Body of pancreas (tissue), 4 donors: ENCODE data around the gene CAPSL. TPM values are rescaled to one million over a fixed set of nuclear protein-coding genes. Genes with fewer than 3 reads are reported as not detected.

Experiments used
- ATAC-seq: fragments of 150-250 bp; one replicate; pipeline ENCODE4 v1.9.1; 2016
- DNase-seq, 4 donors: peaks; one replicate each; pipeline ENCODE4 v3.0.0-alpha.2; 2019
- H3K27ac ChIP-seq, 4 donors: fragments of 200-600 bp; sonication (generic); 1 replicate in 3 of 4; 2 replicates in 1 of 4; pipeline versions ENCODE4 v1.5.1 to v1.6.1; 2016 to 2019; ENCODE audit warnings: mild to moderate bottlenecking in 1 of 4, mixed read lengths in 1 of 4, moderate library complexity in 1 of 4
- H3K27me3 ChIP-seq, 2 donors: fragments of 200-600 bp; sonication (generic); one replicate each; pipeline ENCODE4 v1.6.0; 2016; ENCODE audit warnings: mild to moderate bottlenecking in 1 of 2
- H3K36me3 ChIP-seq, 2 donors: fragments of 200-600 bp; sonication (generic); replicated peaks in 1 of 2; 2 replicates each; pipeline ENCODE4 v1.5.1; 2016; ENCODE audit warnings: low read depth in 2 of 2; ENCODE audit not compliant: insufficient read depth in 1 of 2
- H3K4me1 ChIP-seq: fragments of 200-600 bp; sonication (generic); one replicate; pipeline ENCODE4 v1.6.0; 2016
- H3K4me3 ChIP-seq, 2 donors: fragments of 200-600 bp; sonication (generic); 1 replicate in 1 of 2; 2 replicates in 1 of 2; pipeline ENCODE4 v1.5.1; 2016 to 2019
- H3K9me3 ChIP-seq, 3 donors: fragments of 200-600 bp; sonication (generic); 1 replicate in 2 of 3; 2 replicates in 1 of 3; pipeline ENCODE4 v1.5.1; 2016
- CTCF ChIP-seq, 7 experiments: fragments of 450-650 bp in 4 of 7; fragments of 200-600 bp in 3 of 7; sonication (generic) in 3 of 7; IDR thresholded peaks; one replicate each; pipeline ENCODE4 v1.5.1; 2016 to 2019; ENCODE audit warnings: antibody characterized with exemption in 7 of 7
- POLR2A ChIP-seq, 3 donors: fragments of 450-650 bp; IDR thresholded peaks; one replicate each; pipeline ENCODE4 v1.6.1; 2016; ENCODE audit warnings: antibody characterized with exemption in 3 of 3, mild to moderate bottlenecking in 2 of 3
- WGBS, 2 donors: methylation state at CpG; one replicate each; pipeline ENCODE4 v1.1.5; 2017; 5-methylcytosine and 5-hydroxymethylcytosine counted together
- intact Hi-C: fragments of 100-400 bp; cut with DNase I; formaldehyde crosslinking; loops from one replicate; pipeline ENCODE4 v1.15.1; 2023
- total RNA-seq, 2 donors: library from RNA; depleted of rRNA; stranded (reverse); fragments of >200 nt; gene quantifications; one replicate each; pipeline ENCODE4 v1.1.0, GENCODE V29; 2016

Gene CAPSL
- total RNA-seq, 2 donors from 2014 or later = not detected

- H3K9me3 ChIP-seq = no peaks in the 10 kb centered on the region
- intact Hi-C loops = no loop called here
- no peak for TF ChIP-seq CTCF (IDR thresholded peaks at IDR 0.05)
- no peak for TF ChIP-seq POLR2A (IDR thresholded peaks at IDR 0.05)
- no peaks in the 10 kb centered on the region for H3K36me3 ChIP-seq
- DNase-seq = no peak
- H3K4me1 ChIP-seq = no peaks in the 10 kb centered on the region
- H3K4me3 ChIP-seq = no peak overlapping the region
- no peaks in the 10 kb centered on the region for H3K27me3 ChIP-seq
- WGBS, 2 donors = 67 to 73% methylated on average over 11 of the region's 11 CpGs
- no peak for ATAC-seq
- H3K27ac ChIP-seq = no peak overlapping the region
These were observed 33.8 kb downstream of the CAPSL start for GRCh38 chr5:35904443-35905132.

GRCh38 chr5:35903631-35904203, 34.7 kb downstream of the CAPSL start:
- 88 to 89% methylated on average over 6 of the region's 6 CpGs for WGBS, 2 donors
- H3K9me3 ChIP-seq = no peaks in the 10 kb centered on the region
- H3K4me1 ChIP-seq = no peaks in the 10 kb centered on the region
- intact Hi-C loops = no loop called here
- H3K4me3 ChIP-seq = no peak overlapping the region
- no peak for DNase-seq
- TF ChIP-seq CTCF (IDR thresholded peaks at IDR 0.05) = no peak
- no peak for TF ChIP-seq POLR2A (IDR thresholded peaks at IDR 0.05)
- no peaks in the 10 kb centered on the region for H3K27me3 ChIP-seq
- no peak overlapping the region for H3K27ac ChIP-seq
- no peaks in the 10 kb centered on the region for H3K36me3 ChIP-seq
- no peak for ATAC-seq

- TF ChIP-seq POLR2A (IDR thresholded peaks at IDR 0.05) = no peak
- TF ChIP-seq CTCF (IDR thresholded peaks at IDR 0.05) = no peak
- Histone ChIP-seq H3K4me3 (no peak overlapping the region), H3K27ac (no peak overlapping the region), H3K4me1 (no peaks in the 10 kb centered on the region), H3K36me3 (no peaks in the 10 kb centered on the region), H3K27me3 (no peaks in the 10 kb centered on the region), H3K9me3 (no peaks in the 10 kb centered on the region)
- no peak for ATAC-seq
- intact Hi-C loops = no loop called here
- no peak for DNase-seq
- WGBS, 2 donors = 63 to 75% methylated on average over 2 of the region's 2 CpGs
These were observed 36.3 kb downstream of the CAPSL start for GRCh38 chr5:35902046-35902672.

GRCh38 chr5:35900972-35901695, 37.3 kb downstream of the CAPSL start:
- WGBS, 2 donors = 69 to 82% methylated on average over 3 of the region's 3 CpGs
- intact Hi-C loops = no loop called here
- ATAC-seq (no peak), DNase-seq (no peak)
- no peak for TF ChIP-seq CTCF (IDR thresholded peaks at IDR 0.05)
- no peak for TF ChIP-seq POLR2A (IDR thresholded peaks at IDR 0.05)
- Histone ChIP-seq H3K9me3 (no peaks in the 10 kb centered on the region), H3K27ac (no peak overlapping the region), H3K4me1 (no peaks in the 10 kb centered on the region), H3K36me3 (no peaks in the 10 kb centered on the region), H3K4me3 (no peak overlapping the region), H3K27me3 (no peaks in the 10 kb centered on the region)
